Measurements from ENCODE around the gene TBC1D7. TPM values are rescaled to one million over a fixed set of nuclear protein-coding genes. Genes with fewer than 3 reads are reported as not detected.

The TBC1D7 gene
- total RNA-seq, 1 donor from 2014 or later: 35.4 TPM

DNA sequence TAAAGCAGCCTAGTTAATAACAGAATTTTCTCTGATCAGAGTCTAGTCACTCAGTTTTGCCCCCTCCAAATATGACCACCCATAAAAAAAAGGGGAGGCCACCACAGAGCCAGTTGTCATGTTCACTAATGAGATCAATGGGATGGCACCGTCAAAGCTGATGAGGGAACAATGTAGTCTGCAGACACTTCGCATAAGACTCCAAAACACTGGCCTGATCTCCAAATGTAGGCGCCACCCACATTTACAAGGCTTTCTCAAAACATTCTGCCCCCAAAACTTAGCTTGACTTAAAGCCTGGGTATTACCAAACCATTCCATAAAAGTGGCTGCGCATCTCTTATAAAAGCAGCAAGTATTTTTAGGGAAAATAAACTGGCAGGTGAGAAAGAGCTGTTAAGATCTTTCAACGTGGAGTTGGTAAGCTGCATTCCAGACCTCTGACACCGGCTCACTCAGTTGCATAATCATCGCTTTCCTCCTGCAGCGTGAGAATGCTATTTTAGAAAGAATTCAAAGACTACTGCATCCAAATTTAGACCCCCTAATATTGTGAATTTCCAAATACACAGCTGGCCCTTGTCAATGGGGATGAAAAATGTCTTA lies 59.3 kb downstream of the TBC1D7 start:
- Mint-ChIP-seq H3K4me1 (peaks cover 37% of the 10 kb centered on the region), H3K4me3 (no peak overlapping the region), H3K9me3 (peaks cover 5% of the 10 kb centered on the region), H3K36me3 (ENCODE audit: low read depth) (peaks cover 15% of the 10 kb centered on the region), H3K27me3 (ENCODE audit: low read depth) (no peaks in the 10 kb centered on the region), H3K27ac (ENCODE audit: unreplicated experiment) (no peak overlapping the region)
- no peak for DNase-seq (ENCODE audit: low read depth, low spot score)
- TF ChIP-seq CTCF (conservative IDR thresholded peaks at IDR 0.05): no peak

DNA sequence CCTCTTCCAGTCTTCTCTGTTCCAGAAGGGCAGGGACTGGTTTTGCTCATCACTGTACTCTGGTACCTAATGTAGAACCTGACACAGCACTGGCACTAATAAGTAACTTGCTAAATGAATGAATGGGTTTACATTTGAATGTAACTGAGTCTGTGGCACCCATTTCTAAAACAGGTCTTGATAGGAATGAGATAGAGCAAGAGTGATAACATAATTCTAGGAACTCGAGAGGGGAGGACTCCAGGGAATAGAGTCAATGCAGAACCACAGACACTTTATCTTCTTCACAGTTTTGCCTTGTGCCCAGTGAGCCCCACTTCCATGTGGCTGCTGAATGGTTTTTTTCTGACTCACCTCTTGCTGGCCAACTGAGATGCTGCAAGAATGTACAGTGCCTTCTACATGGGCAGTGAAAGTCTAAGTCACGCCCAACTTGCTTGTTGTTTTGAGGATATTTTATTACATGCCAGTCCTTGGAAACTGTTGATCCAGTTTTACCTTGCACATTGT lies 61.1 kb downstream of the TBC1D7 start:
- TF ChIP-seq CTCF (conservative IDR thresholded peaks at IDR 0.05): no peak
- Mint-ChIP-seq H3K27me3 (ENCODE audit: low read depth) (no peaks in the 10 kb centered on the region), H3K27ac (ENCODE audit: unreplicated experiment) (no peak overlapping the region), H3K4me3 (no peak overlapping the region), H3K4me1 (peaks cover 19% of the 10 kb centered on the region), H3K9me3 (peaks cover 5% of the 10 kb centered on the region), H3K36me3 (ENCODE audit: low read depth) (peaks cover 15% of the 10 kb centered on the region)
- no peak for DNase-seq (ENCODE audit: low read depth, low spot score)

DNA sequence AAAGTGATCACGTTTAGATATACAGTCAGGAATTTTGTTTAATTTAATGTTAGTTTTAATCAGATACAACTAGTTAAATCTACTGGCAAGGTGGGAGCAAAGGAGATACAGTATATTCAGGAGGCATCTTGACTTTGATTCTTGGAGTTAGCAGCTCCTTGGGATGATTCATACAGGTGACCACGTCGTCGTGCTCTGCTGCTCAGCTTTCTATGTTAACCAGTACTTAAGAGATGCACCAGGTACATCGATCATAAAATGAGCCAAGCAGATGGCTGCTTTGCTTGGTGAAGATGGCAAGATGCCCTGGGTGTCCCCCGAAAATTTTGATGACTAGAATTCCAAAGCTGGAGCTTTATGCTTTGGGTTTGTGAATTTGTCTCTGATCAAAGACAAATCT lies 64.7 kb downstream of the TBC1D7 start:
- Mint-ChIP-seq H3K4me1 (peaks cover 7% of the 10 kb centered on the region), H3K27me3 (ENCODE audit: low read depth) (no peaks in the 10 kb centered on the region), H3K9me3 (peaks cover 3% of the 10 kb centered on the region), H3K36me3 (ENCODE audit: low read depth) (peaks cover 15% of the 10 kb centered on the region), H3K4me3 (no peak overlapping the region), H3K27ac (ENCODE audit: unreplicated experiment) (no peak overlapping the region)
- no peak for DNase-seq (ENCODE audit: low read depth, low spot score)
- TF ChIP-seq CTCF (conservative IDR thresholded peaks at IDR 0.05): no peak

DNA sequence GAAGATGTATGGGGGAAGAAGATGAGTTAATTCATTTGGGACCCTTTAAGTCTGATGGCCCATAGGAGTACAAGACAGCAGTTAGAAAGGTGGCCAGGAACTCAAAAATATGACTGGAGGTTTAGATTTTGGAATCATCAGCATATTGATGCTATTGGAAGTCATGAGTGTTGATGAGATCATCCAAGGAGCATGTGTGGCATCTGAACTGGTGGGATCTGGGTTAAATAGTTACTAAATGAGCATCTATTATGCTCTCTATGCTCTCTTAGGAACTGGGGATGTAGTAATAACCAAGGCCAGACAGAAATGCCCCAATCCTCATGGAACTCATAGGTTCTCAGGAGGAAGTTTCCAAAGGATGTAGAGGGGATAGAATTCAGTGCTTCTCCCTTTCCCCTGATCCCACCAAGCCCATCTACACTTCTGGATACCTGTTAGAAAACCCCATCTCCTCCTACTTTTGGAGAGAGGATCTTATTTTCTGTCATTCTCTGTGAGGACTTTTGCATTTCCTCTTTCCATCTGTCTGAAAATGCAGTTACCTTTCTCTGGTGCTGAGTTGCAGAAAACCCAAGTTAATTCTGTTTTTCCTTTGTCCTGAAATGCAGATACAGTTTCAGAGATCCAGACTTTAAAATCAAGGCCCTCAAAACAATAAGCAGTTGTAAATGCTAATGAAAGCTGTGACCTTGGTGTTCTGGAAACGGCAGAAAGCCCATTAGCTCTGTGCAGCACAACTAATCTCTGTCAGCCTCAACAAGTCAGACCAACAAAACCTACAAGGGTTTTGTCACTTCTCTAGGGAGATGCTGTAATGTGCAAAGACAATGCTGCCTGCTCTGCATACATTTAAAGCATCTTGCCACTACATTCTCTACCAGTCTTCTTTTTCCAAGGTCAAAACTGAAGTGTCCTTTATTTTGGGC lies 65.8 kb downstream of the TBC1D7 start:
- no peak for DNase-seq (ENCODE audit: low read depth, low spot score)
- Mint-ChIP-seq H3K4me3 (no peak overlapping the region), H3K36me3 (ENCODE audit: low read depth) (peaks cover 17% of the 10 kb centered on the region), H3K9me3 (peaks cover 3% of the 10 kb centered on the region), H3K27me3 (ENCODE audit: low read depth) (no peaks in the 10 kb centered on the region), H3K4me1 (peaks cover 6% of the 10 kb centered on the region), H3K27ac (ENCODE audit: unreplicated experiment) (no peak overlapping the region)
- TF ChIP-seq CTCF (conservative IDR thresholded peaks at IDR 0.05): no peak

GRCh38 chr6:13261464-13261994 lies 66.8 kb downstream of the TBC1D7 start:
- H3K4me3 Mint-ChIP-seq: no peak overlapping the region
- peaks cover 10% of the 10 kb centered on the region for H3K4me1 Mint-ChIP-seq
- no peaks in the 10 kb centered on the region for H3K27me3 Mint-ChIP-seq (ENCODE audit: low read depth)
- DNase-seq (ENCODE audit: low read depth, low spot score): no peak
- TF ChIP-seq CTCF (conservative IDR thresholded peaks at IDR 0.05): no peak
- peaks cover 3% of the 10 kb centered on the region for H3K9me3 Mint-ChIP-seq
- H3K36me3 Mint-ChIP-seq (ENCODE audit: low read depth): peaks cover 12% of the 10 kb centered on the region
- H3K27ac Mint-ChIP-seq (ENCODE audit: unreplicated experiment): no peak overlapping the region

All from neural crest cell (in vitro differentiated cells).